GM12872 (cell line): ENCODE data around the gene PRKD1.

Experiments used
- CTCF ChIP-seq: IDR thresholded peaks from 3 replicates; pipeline ENCODE4 v1.5.1; 2011; ENCODE audit warnings: low read depth, mild to moderate bottlenecking, low read length, moderate library complexity; ENCODE audit not compliant: insufficient read depth

The PRKD1 gene

GRCh38 chr14:29804481-29805266, 123.0 kb downstream of the PRKD1 start:
- no peak for TF ChIP-seq CTCF

- TF ChIP-seq CTCF, result no peak
Measured at GRCh38 chr14:29803045-29803444, 124.6 kb downstream of the PRKD1 start.

- TF ChIP-seq CTCF, result no peak
Measured at GRCh38 chr14:29802211-29802610, 125.4 kb downstream of the PRKD1 start.

GRCh38 chr14:29800961-29801360, 126.7 kb downstream of the PRKD1 start:
- no peak for TF ChIP-seq CTCF

- TF ChIP-seq CTCF, result no peak
Measured at GRCh38 chr14:29799464-29800095, 128.1 kb downstream of the PRKD1 start.

- TF ChIP-seq CTCF, result no peak
Measured at GRCh38 chr14:29798811-29799210, 128.8 kb downstream of the PRKD1 start.

- no peak for TF ChIP-seq CTCF
Measured at GRCh38 chr14:29798108-29798663, 129.5 kb downstream of the PRKD1 start.
